Vein endothelial cell (primary cell): ENCODE results near the gene AMIGO1. TPM values are rescaled to one million over a fixed set of nuclear protein-coding genes. Genes with fewer than 3 reads are reported as not detected.

Experiments used
- total RNA-seq: library from RNA; depleted of rRNA; stranded (reverse); fragments of >200 nt; gene quantifications from 2 replicates; pipeline ENCODE4 v1.2.3, GENCODE V29; 2012

The AMIGO1 gene
- 0.38 and 0.65 TPM in 2 replicates for total RNA-seq

GRCh38 chr1:109509176-109510134 lies at the start of gene AMIGO1:
Gene AMIGO1, minus strand, starts transcription at chr1:109509727. Its CDS starts 815 bp downstream, at chr1:109508912.

GRCh38 chr1:109548321-109549267 lies 39.1 kb upstream of the AMIGO1 start, which contains the start of gene GNAI3:
Gene GNAI3, plus strand, starts transcription at chr1:109548615. Its CDS starts 106 bp downstream, at chr1:109548721.

DNA sequence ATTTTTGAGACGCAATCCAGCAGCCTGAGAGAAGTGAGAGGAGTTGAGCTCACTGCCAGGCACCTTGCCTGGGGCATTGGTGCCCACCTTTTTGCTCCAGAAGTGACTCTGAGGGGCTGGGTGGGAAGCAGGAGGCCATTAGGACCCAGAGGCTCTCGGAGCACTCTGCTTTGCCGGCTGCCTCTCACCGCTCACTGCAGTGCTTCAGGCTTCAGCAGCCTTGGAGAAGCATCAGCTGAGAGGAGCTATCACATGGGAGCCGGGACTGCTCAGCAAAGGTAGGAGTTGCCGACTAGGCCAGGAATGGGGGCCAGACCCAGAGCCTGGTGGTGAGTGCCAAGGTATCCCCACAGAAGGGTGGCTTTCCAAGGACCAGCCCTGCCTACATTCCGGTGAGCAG lies 30.1 kb upstream of the AMIGO1 start, which contains the start of gene GPR61:
Gene GPR61, plus strand, starts transcription at position 197 of the 400 bp plus-strand sequence. CDS start 3,151 bp downstream, outside the sequence.

DNA sequence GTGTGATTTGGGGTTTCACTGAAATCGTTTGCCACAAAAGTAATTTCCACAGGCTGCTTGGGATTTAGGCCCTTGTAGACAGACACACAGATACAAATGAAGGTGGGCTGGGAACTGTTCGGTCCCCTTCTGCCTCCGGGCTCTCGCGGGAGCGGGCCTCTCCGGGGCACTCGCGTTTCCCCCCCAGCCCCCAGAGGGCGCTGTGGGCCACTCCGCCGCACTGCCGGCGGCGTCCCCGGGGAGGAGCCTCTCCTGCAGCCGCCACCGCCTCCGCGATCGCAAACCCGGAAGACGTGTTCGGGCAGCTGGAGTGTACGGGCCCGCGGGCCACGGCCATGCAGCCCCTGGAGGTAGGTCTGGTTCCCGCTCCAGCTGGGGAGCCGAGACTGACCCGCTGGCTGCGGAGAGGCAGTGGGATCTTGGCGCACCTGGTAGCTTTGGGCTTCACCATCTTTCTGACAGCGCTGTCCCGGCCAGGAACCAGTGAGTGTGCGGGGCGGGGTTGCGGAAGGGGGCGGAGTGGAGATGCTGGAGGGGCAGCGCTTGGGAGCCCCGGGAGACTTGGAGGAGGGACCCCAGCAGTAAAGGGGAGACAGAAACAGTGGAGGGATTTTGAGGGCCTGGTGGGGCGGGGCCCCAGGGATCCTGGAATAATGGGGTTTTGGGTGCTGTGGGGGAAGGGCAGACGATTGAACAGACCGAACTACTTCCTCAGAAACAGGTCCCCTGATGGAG lies 15.6 kb downstream of the AMIGO1 start, which contains the start of gene CYB561D1:
Gene CYB561D1, plus strand, starts transcription at position 290 of the 735 bp plus-strand sequence. Its CDS starts 46 bp downstream, at position 336.

DNA sequence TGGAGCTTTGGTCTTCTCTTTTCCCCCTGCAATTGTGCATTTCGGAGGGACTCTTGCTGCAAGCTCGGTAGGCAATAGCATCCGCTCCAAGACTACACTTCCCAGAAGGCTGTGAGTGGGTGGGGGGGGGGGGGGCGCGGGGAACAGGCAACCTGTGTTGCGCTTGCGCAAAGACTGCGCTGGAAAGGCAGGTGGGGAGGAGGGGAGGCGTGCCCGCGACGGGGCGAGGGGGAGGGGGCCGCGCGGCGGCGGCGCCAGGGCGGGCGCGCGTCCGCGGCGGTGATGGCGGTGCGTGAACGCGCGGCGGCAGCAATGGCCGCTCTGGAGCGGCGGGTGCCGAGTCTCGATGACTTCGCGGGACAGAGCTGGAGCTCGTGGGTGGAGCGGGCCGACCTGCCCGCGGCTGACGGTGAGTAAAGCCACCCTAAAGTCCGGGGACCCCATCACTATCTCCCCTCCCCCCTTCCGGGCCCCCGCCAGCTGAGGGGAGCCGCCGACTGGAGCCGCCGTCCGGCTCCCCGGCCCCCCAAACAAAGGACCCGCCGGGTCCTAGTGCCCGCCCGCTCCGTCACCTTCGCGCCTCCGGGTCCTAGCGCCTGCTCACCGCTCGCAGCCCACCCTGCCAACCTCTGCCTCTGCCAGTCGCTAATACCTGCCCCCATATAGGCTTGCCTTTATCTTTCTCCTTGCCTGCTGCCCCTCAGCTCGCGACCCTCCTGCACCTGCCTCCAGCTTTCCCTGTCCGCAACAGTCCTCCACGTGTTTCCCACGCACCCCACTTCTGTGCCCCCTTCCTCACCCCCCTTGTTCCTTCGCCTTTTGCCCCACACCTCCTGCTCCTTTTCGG lies 25.6 kb downstream of the AMIGO1 start, which contains the start of gene ATXN7L2:
Gene ATXN7L2, plus strand, starts transcription at position 234 of the 847 bp plus-strand sequence. Its CDS starts 49 bp downstream, at position 283.

GRCh38 chr1:109466452-109467300 lies 42.9 kb downstream of the AMIGO1 start, which contains the start of gene SYPL2:
Gene SYPL2, plus strand, starts transcription at chr1:109466546. Its CDS starts 298 bp downstream, at chr1:109466844.

Other genes starting within 250 kb of the AMIGO1 start
- gene PSRC1, start 226.6 kb downstream of the AMIGO1 start, total RNA-seq: 4.9 and 8.6 TPM in 2 replicates
- gene MYBPHL, start 202.7 kb downstream of the AMIGO1 start, total RNA-seq: not detected in 2 replicates
- 7.6 and 9.1 TPM in 2 replicates for gene SORT1, start 111.8 kb downstream of the AMIGO1 start, total RNA-seq
- gene PSMA5, start 83.3 kb downstream of the AMIGO1 start, total RNA-seq: 53.9 and 82.5 TPM in 2 replicates
- under 0.01 TPM in 1 of 2 replicates, not detected in the other for gene SYPL2, start 43.2 kb downstream of the AMIGO1 start, total RNA-seq
- 2.0 and 3.3 TPM in 2 replicates for gene ATXN7L2, start 25.8 kb downstream of the AMIGO1 start, total RNA-seq
- gene CYB561D1, start 15.6 kb downstream of the AMIGO1 start, total RNA-seq: 6.5 and 7.8 TPM in 2 replicates
- 0.65 TPM in 1 of 2 replicates, not detected in the other for gene GPR61, start 30.1 kb upstream of the AMIGO1 start, total RNA-seq
- 16.0 and 21.6 TPM in 2 replicates for gene GNAI3, start 38.9 kb upstream of the AMIGO1 start, total RNA-seq
- not detected in 2 replicates for gene GNAT2, start 109.9 kb upstream of the AMIGO1 start, total RNA-seq
- gene AMPD2, start 110.1 kb upstream of the AMIGO1 start, total RNA-seq: 48.3 and 65.3 TPM in 2 replicates
- gene GSTM4, start 146.4 kb upstream of the AMIGO1 start, total RNA-seq: 2.1 and 3.3 TPM in 2 replicates
- gene GSTM2, start 158.3 kb upstream of the AMIGO1 start, total RNA-seq: 1.7 and 4.9 TPM in 2 replicates
- gene GSTM1, start 178.1 kb upstream of the AMIGO1 start, total RNA-seq: 20.6 TPM in 1 of 2 replicates, not detected in the other
- gene GSTM5, start 202.5 kb upstream of the AMIGO1 start, total RNA-seq: under 0.01 and 0.10 TPM in 2 replicates
- gene GSTM3, start 231.3 kb upstream of the AMIGO1 start, total RNA-seq: 54.7 and 54.9 TPM in 2 replicates